Stomach (tissue), 4 donors: Measurements from ENCODE around the gene ASB9.
"Not testable (repeated sequence)": the region's sequence is repeated elsewhere in the genome, so short reads cannot be mapped to it uniquely, and the experiment has no call there.

ENCODE experiments used
- CTCF ChIP-seq, 7 experiments: fragments of 450-650 bp in 4 of 7; fragments of 200-600 bp in 3 of 7; sonication (generic) in 3 of 7; IDR thresholded peaks; one replicate each; pipeline ENCODE4 v1.5.1; 2016 to 2019; ENCODE audit warnings: antibody characterized with exemption in 7 of 7, control low read depth in 2 of 7, mild to moderate bottlenecking in 1 of 7
- EP300 ChIP-seq: sonication (generic); formaldehyde crosslinking; IDR thresholded peaks from one replicate; pipeline ENCODE4 v1.6.1; 2017; ENCODE audit warnings: antibody characterized with exemption
- POLR2A ChIP-seq, 4 donors: fragments of 450-650 bp; IDR thresholded peaks; one replicate each; pipeline ENCODE4 v1.6.1; 2016; ENCODE audit warnings: antibody characterized with exemption in 4 of 4, control low read depth in 2 of 4, mild to moderate bottlenecking in 1 of 4, moderate library complexity in 1 of 4
- POLR2AphosphoS5 ChIP-seq, 3 donors: sonication (generic); formaldehyde crosslinking; IDR thresholded peaks; one replicate each; pipeline ENCODE4 v1.6.1; 2016; ENCODE audit warnings: antibody characterized with exemption in 3 of 3

DNA sequence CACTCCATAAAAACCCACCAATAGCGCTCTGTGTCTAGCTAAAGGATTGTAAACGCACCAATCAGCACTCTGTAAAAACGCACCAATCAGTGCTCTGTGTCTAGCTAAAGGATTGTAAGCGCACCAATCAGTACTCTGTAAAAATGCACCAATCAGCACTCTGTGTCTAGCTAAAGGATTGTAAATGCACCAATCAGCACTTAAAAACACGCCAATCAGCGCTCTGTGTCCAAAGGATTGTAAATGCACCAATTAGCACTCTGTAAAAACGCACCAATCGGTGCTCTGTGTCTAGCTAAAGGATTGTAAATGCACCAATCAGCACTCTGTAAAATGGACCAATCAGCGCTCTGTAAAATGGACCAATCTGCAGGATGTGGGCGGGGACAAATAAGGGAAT lies 3.4 kb upstream of the ASB9 start:
- not testable (repeated sequence) for TF ChIP-seq CTCF (IDR thresholded peaks at IDR 0.05); POLR2A (IDR thresholded peaks at IDR 0.05); POLR2AphosphoS5 (IDR thresholded peaks at IDR 0.05); EP300
